Ammon's horn (tissue), 1 donor: ENCODE data around the gene PIGX.
A peak's percentile ranks its signal among the peaks of the same experiment; 100 is the strongest.

Source experiments
- DNase-seq: peaks from one replicate; pipeline ENCODE4 v3.0.0-alpha.2; 2016; ENCODE audit warnings: low spot score

PIGX gene

DNA sequence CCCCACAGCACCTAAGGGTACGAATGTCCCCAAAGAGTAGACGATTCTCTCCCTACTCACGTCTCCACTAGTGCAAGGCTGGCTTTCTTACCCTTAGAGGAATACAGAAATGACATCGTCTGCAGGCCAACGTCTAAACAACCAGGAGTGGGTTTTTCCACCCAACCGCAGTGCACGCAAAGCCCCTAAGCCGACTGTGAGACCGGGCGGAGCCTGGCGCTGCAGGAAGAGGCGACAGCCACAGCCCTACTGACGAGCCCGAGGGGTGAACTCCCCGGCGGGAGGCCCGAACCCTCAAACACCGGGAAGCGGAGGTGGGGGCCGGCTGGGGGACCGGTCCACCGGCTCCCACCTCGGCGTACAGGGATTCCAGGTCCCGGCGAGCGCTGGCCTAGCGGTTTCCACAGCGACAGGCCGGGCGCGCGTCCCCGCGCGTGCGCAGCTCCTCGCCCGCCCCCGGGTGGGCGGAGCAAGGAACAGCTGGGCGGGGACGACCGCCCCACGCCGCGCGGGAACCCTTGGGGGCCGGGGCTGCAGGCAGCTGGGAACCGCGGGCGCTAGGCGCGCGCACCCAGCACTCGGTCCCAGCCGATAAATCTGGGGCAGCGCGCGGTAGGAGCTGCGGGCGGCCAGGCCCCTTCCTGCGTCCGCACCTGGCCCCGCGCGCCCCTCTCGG lies at the start of gene PIGX, which contains the start of gene CEP19:
PIGX (plus strand) TSS at position 540 of the 676 bp plus-strand sequence.
CEP19 (minus strand) TSS at position 413 of the 676 bp plus-strand sequence. CDS start 3,593 bp downstream, outside the sequence.
- peak; percentile 87 for DNase-seq

GRCh38 chr3:196662711-196663571 lies 49.2 kb upstream of the PIGX start:
- DNase-seq = no peak

DNA sequence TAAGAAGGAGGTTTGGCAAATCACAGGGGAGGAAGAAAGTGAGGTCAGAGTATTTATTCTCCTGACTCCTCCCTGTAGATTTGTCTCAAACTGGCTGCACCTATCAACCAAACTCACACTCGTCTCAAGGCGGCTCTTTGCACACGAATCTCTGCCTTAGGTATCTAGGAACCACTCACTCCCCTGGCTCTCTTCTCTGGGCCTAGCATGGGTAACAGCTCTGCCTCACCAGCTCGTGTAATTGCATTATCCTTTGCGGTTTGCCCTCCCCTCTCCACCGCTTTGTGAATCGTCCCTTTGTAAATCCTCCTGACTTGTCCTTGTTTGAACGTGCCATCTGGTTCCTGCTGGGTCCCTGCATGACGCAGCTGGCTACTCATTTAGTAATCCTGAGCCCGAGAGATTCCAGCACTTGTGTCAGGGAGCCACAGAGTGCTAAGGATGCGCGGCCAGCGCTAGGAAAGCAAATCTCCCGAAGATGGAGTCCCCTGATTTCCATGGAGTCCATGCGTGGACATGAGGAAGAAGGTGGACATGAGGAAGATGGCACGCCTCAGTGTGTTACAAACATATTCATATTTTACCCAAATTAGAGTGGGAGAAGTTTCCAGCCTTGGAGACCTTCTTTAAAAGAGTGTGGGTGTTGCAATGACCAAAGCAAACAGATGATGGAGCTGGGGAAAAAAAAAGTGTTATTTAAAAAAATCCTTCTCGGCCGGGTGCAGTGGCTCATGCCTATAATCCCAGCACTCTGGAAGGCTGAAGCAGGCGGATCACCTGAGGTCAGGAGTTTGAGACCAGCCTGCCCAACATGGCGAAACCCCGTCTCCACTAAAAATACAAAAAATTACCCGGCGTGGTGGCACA lies 45.9 kb upstream of the PIGX start:
- peak; percentile 73 for DNase-seq

DNA sequence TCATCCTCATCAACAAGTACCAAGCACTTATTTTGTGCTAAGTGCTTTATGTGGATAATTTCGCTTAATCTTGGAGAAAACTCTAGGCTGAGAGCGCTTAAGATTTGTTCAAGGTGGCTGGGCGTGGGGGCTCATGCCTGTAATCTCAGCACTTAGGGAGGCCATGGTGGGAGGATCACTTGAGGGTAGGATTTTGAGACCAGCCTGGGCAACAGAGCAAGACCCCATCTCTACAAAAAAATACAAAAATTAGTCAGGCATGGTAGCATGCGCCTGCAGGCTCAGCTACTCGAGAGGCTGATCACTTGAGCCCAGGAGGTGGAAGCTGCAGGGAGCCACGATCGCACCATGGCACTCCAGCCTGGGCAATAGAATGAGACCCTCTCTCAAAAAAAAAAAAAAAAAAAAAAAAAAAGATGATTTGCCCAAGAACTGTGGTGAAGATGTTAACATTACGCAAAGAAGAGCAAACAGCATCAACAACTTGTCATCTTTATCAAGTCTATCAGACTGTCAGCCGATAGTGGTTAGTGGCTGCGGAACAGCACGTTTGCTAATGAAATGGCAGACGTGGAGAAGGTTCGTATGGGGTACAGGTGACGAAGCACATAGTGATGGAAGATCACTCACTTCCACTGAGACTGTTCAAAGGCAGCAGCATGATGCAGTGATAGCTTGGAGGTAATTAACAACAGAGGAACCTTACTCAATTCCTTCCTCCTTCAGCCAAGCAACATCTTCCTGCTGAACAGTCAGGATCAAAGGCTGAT lies 44.9 kb upstream of the PIGX start:
- no peak for DNase-seq

- peak; percentile 11 for DNase-seq
These were observed 41.8 kb upstream of the PIGX start for GRCh38 chr3:196670339-196670738.

- no peak for DNase-seq
These were observed 38.5 kb upstream of the PIGX start for GRCh38 chr3:196673632-196674031.

- DNase-seq = no peak
These were observed 34.8 kb upstream of the PIGX start for GRCh38 chr3:196677353-196677752.

GRCh38 chr3:196677931-196678330 lies 34.2 kb upstream of the PIGX start:
- DNase-seq = no peak

DNA sequence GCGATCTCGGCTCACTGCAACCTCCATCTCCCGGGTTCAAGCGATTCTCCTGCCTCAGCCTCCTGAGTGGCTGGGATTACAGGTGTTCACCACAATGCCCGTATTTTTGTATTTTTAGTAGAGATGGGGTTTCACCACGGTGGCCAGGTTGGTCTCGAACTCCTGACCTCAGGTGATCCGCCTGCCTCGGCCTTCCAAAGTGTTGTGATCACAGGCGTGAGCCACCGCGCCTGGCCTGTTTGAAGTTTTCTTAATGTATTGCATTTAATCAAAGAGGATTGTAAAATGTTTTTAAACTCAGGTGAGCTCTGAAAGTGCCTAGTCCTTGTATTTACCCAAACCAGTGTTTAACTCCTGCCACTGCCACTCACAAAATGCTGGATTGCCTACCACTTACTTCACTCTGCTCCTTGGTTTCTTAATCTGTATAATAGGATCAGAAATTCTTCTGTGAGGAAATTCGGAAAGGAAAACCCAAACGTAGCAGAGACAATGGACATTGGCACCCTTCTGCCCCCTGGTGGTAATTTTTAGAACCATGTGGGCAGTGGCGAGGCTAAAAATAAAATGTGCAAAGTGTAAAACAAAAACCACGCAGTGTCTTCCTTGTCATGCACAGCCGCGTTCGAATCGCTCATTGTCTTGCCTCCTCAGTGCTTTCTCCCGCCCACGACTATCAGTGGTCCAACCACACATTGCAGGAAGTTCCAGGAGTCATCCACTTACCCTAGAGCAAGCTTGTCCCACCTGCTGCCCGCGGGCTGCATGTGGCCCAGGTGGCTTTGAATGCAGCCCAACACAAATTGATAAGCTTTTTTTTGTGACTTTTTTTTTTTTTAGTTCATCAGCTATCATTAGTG lies 27.4 kb upstream of the PIGX start:
- DNase-seq = peak; percentile 70

DNA sequence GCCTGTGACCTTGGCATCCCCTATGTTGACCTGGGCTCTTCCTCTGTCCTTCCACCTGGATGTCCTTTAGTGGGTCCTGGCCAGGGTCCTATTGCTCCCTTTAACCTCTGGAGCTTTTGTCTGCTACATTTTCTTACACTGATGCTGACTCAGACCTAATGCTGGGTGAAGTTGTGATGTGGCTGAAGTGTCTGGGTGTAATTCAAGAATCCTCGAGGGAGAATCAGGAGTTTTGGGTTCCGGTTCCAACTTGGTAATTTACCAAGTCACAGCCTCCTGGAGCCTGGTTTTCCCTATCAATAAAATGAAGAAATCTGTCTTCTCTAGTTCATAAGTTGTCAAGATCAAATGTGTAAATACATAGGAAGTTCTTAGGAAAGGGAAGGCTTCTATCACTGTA lies 25.7 kb upstream of the PIGX start:
- no peak for DNase-seq

DNA sequence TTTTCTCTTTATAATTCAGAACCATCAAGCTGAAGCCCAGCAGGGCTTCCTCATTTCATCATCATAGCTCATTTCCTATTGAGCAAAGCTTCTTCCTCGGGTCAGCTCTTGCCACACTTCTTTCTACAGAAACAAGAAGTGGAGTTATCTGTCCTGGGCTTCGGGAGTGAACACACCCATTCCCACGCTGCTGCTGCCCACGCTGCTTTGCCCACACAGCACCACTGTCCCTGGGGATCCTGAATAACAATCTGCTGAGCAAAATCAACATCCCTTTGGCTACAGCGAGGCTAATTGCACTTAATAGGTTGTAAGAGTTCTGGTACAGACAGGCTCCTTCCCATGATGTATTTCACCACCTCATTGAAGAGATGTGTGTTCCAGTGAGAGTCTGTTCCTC lies 23.8 kb upstream of the PIGX start:
- peak; percentile 40 for DNase-seq

DNA sequence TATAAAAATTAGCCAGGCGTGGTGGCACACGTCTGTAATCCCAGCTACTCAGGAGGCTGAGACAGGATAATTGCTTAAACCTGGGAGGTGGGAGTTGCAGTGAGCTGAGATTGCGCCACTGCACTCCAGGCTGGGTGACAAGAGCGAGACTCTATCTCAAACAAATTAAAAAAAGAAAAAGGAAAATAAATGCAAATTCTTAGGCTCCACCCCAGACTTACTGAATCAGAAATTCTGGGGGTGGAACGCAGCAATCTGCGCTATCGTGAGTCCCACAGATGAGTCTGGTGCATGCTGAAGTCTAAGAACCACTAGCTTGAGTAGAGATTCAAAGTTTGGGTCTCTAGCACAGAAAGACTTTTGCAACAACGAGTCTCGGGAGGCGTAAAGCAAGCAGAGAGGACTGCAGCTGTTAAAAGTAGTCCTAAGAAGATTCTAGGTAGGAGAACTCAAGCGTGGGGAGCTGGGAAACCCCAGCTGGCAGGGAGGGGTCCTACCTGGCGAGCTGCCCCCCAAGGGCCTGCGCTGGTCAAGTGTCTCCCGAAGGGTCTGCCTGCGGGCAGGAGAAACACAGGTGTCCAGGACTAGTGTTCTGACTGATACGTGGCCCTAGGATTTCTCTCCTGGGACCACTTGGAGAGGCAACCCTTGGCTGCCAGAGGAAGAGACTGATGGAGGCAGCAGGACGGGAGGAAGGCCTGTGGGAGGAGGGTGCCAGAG lies 22.1 kb upstream of the PIGX start:
- DNase-seq = peak; percentile 26

DNA sequence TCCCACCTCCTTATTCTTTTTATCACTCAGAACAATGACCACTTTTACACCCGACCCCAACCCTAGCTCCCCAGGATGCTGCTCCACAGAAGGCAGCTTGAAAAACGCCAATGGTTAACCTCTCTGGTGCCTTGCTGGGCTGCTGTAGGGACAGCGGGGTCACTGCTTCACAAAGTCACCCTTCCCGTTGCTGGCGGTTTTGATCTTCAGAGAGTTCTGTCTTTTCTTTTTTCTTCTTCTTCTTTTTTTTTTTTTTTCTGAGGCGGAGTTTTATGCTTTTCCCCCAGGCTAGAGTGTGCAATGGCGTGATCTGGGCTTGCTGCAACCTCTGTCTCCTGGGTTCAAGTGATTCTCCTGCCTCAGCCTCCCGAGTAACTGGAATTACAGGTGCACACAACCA lies 20.8 kb upstream of the PIGX start:
- no peak for DNase-seq

DNA sequence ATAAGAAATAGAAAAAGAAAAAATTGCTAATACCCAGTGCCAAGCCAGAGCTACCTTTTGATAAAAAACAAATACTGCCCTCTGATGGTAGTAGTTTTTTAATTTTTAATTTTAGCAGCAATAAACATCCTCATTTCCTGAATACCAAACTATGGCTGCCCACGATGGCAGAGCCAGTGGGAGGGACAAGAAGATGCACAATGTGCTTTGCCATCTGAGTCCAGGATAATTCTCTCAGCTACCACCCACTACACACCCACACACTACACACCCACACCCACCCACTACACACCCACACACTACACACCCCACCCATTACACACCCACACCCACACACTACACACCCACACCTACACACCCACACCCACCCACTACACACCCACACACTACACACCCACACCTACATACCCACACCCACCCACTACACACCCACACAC lies 18.0 kb upstream of the PIGX start:
- DNase-seq = no peak

GRCh38 chr3:196694941-196695848 lies 17.0 kb upstream of the PIGX start:
- no peak for DNase-seq

DNA sequence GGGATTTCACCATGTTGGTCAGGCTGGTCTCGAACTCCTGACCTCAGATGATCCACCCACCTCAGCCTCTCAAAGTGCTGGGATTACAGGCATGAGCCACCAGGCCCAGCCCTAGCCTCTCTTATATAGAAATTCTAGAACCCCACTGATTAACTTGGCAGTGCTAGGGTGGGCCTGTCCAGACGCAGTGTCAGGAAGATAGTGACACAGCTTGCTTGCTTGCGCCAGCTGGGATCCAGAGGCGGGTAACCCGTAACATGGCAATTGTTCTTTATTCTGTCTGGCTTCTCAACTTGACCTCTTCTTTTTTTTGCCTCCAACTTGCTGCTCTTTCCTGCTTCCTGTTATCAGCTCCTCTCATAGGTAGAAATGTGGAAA lies 16.3 kb upstream of the PIGX start:
- DNase-seq = no peak

DNA sequence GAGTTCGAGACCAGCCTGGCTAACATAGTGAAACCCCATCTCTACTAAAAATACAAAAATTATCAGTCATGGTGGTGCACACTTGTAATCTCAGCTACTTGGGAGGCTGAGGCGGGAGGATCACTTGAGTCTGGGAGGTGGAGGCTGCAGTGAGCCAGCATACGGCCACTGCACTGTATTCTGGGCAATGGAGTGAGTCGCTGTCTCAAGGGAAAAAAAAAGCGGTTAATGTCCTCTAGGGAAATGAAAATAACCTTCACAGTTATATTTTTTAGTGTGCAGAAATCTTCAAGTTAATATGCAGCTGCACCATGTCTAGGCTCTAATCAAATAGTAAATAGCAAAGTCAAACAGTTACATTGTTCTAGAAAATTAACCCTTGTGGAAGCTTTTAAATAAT lies 14.9 kb upstream of the PIGX start:
- no peak for DNase-seq

GRCh38 chr3:196699749-196700148 lies 12.4 kb upstream of the PIGX start:
- no peak for DNase-seq

GRCh38 chr3:196700801-196701200 lies 11.4 kb upstream of the PIGX start:
- DNase-seq = no peak
